ENCODE results near the gene HAO1. TPM values are rescaled to one million over a fixed set of nuclear protein-coding genes. Genes with fewer than 3 reads are reported as not detected.
"Not testable (repeated sequence)": the region's sequence is repeated elsewhere in the genome, so short reads cannot be mapped to it uniquely, and the experiment has no call there.

HAO1 gene
- total and polyA plus RNA-seq, 2 of the 4 experiments (the other 2 are of a cell fraction): not detected

DNA sequence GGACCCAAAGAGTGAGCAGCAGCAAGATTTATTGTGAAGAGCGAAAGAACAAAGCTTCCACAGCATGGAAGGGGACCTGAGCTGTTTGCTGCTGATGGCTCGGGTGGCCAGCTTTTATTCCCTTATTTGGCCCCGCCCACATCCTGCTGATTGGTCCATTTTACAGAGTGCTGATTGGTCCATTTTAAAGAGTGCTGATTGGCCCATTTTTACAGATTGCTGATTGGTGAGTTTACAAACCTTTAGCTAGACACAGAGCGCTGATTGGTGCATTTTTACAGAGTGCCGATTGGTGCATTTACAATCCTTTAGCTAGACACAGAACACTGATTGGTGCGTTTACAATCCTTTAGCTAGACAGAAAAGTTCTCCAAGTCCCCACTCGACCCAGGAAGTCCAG, 105.8 kb downstream of the HAO1 start:
- H3K27ac ChIP-seq (ENCODE audit: insufficient read depth, low read length); H3K14ac ChIP-seq (replicated peaks; ENCODE audit: low read depth, low read length); H4K20me1 ChIP-seq (ENCODE audit: insufficient read depth, low read length); H3K4ac ChIP-seq (ENCODE audit: low read depth, low read length); H3K27me3 ChIP-seq (ENCODE audit: control insufficient read depth, insufficient read depth, low read length); H3K23ac ChIP-seq (ENCODE audit: low read depth, low read length); H3K9me3 ChIP-seq (ENCODE audit: control insufficient read depth, insufficient read depth, low read length); DNase-seq; H3K4me2 ChIP-seq (ENCODE audit: low read depth, low read length); CTCF ChIA-PET; H2BK15ac ChIP-seq (ENCODE audit: low read depth, low read length); BruUV-seq (replicated peaks); H2AK9ac ChIP-seq (replicated peaks; ENCODE audit: low read depth, low read length, poor library complexity); H4K91ac ChIP-seq (ENCODE audit: insufficient read depth, low read depth, low read length); H3K9me1 ChIP-seq (ENCODE audit: insufficient read depth, low read length); intact Hi-C loops (cut with micrococcal nuclease); H4K5ac ChIP-seq (ENCODE audit: low read depth, low read length); H3K36me3 ChIP-seq (ENCODE audit: control insufficient read depth, insufficient read depth, low read length); H3K18ac ChIP-seq (ENCODE audit: low read depth, low read length); ATAC-seq (ENCODE audit: low read depth); H2BK120ac ChIP-seq (ENCODE audit: low read depth, low read length); H3K4me3 ChIP-seq (ENCODE audit: insufficient read depth, low read depth, low read length); H2AK5ac ChIP-seq (ENCODE audit: low read depth, low read length); POLR2A ChIA-PET (ENCODE audit: unreplicated experiment); in situ Hi-C loops (cut with MboI; ENCODE audit: low sequenced_read_pairs); H4K8ac ChIP-seq (ENCODE audit: low read depth in 2 of 2, low read length in 2 of 2); dilution Hi-C loops (cut with HindIII; ENCODE audit: low sequenced_read_pairs, unreplicated experiment); H3K4me1 ChIP-seq (ENCODE audit: control insufficient read depth, insufficient read depth, low read length); H2BK5ac ChIP-seq (ENCODE audit: low read depth, low read length, poor library complexity, severe bottlenecking); H2AFZ ChIP-seq (replicated peaks; ENCODE audit: low read length, poor library complexity); H2BK20ac ChIP-seq (ENCODE audit: low read depth, low read length); H3K9ac ChIP-seq (ENCODE audit: low read depth, low read length); H3K56ac ChIP-seq (ENCODE audit: extremely low read depth, insufficient read depth, low read length); H3K79me1 ChIP-seq (ENCODE audit: low read depth in 1 of 2, low read length in 2 of 2): not testable (repeated sequence)
- 60% methylated on average over 2 of the region's 7 CpGs; no CpG with 5 or more reads in 1 of the 2 experiments for WGBS, 2 experiments (ENCODE audit: extremely low coverage in 2 of 2, insufficient read length in 1 of 2)

Small RNA genes within 50 kb of the gene (microRNA-seq; reads per million reads assigned to microRNA genes)
- gene AL021879.1 (ENCODE audit: insufficient read depth, insufficient read length): not detected

Small RNA genes within 50 kb of the gene (small RNA-seq; reads per million reads assigned to genes)
- 0 reads per million in 5 experiments for gene AL021879.1

Other genes starting within 250 kb of the HAO1 start
- gene TMX4, start 79.3 kb upstream of the HAO1 start, total RNA-seq (2012; rRNA removed): 13.6 and 17.8 TPM in 2 replicates
- gene TMX4, start 79.3 kb upstream of the HAO1 start, polyA plus RNA-seq (2012; rRNA removed): 4.7 and 5.4 TPM in 2 replicates
- 16.1 and 17.5 TPM in 2 replicates for gene PLCB1, start 191.8 kb upstream of the HAO1 start, total RNA-seq (2012; rRNA removed)
- gene PLCB1, start 191.8 kb upstream of the HAO1 start, polyA plus RNA-seq (2012; rRNA removed): 4.4 and 5.6 TPM in 2 replicates

All from IMR-90 (cell line).